Colon (tissue), 2 donors: Measurements from ENCODE around the gene SYTL1.
"Not testable (repeated sequence)": the region's sequence is repeated elsewhere in the genome, so short reads cannot be mapped to it uniquely, and the experiment has no call there.

ENCODE experiments used
- FAIRE-seq: peaks from 2 replicates; lab custom pipeline; 2012; peaks lifted over from hg19 to GRCh38; lab: Jason Lieb, UNC
- donor health status: control.
- donor health status: control.

SYTL1 gene

DNA sequence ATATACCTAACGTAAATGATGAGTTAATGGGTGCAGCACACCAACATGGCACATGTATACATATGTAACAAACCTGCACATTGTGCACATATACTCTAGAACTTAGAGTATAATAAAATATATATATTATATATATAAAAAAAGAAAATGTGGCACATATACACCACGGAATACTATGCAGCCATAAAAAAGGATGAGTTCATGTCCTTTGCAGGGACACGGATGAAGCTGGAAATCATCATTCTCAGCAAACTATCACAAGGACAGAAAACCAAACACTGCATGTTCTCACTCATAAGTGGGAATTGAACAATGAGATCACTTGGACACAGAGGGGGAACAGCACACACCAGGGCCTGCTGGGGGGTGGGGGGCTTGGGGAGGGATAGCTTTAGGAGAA is 43.0 kb downstream of the SYTL1 start:
- not testable (repeated sequence) for FAIRE-seq

DNA sequence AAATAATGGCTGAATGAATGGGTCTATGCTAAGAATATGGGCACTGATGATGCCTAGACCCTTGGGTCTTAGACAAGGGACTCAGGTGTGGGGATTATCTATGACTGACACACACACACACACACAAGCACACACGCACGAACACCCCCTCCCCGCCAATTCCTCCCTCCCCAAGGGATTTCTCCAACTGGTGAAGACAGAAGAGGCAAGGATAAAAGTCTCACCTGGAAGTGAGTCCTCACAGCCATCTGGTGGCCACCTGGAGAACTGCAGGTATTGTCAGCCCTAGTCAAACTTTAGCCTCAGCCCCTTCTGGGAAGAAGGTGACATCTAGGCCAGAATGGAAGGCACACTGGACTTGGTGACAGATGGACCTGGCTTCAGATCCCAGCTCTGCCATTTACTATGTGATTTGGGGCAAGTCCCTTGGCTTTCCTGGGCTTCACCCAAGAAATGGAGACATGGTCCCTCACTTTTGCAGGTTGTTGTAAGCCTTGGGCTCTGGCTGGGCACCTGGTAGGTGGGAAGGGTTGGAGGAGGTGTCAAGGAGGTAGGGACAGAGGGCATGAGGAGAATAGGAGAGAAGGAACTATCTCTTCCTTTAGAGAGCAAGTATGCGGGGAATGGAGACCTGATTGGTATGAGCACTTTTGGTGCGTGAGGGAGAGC is 46.6 kb downstream of the SYTL1 start:
- FAIRE-seq, result no peak

DNA sequence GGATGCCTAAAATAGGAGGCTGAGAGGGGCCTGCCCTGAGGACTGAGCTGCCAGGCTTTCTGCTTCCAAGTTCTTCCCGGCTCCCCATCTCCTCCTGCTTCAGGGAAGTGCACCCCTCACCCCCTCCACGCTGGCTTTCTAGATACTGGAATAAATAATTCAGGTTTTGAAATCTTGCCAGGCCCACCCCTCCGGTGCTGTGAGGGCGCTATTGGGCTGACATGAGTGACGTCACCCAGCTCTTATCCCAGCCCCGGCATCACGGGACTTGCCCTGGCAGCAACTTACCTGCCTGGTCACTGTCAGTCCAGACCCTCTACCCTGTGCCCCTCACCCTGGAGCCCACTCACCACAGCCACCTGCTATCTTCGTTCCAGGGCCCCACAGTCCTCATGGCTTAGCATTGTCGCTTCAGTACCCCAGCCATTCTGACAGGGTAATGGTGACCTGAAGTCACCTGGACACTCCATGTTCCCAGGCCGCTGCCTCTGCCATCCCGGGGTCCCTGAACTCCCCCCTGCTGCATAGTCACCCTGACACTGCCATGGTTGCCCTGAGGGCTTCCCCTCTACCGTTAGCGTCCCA is 49.8 kb downstream of the SYTL1 start:
- FAIRE-seq, result no peak

DNA sequence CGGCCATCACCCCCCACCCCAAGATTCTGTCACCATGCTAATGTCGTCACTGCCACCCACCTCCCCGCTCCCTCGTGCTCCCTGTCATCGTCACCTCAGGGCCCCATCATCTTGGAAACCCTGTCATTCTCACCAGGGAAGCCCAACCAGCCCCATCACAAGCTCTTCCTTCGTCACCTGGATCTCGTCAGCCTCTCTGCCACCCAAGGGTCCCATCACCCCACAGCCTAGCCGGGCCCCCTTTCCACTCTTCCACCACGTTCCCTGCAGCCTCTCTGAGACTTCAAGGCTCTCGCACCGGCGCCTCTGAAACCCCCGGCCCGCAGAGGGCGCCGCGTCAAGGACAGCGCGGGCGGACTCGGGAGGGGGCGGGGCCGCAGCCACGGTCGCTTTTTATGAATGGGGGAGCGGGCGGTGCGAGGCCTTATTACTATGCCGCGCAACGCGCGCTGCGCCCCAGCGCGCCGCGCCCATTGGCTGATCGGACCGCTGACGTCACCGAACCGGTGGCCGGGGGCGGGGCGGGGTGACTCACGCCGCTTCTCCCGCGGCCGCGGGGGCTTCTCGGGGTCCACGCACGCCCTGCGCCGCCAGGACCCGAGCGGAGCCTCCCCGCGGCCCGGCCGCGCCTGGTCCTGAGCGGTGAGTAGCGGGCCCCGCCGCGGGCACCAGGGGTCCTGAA is 50.4 kb downstream of the SYTL1 start, which contains the start of gene GPR3:
Gene GPR3, plus strand, starts transcription at position 527 of the 682 bp plus-strand sequence. CDS start 1,177 bp downstream, outside the sequence.
- no peak for FAIRE-seq

DNA sequence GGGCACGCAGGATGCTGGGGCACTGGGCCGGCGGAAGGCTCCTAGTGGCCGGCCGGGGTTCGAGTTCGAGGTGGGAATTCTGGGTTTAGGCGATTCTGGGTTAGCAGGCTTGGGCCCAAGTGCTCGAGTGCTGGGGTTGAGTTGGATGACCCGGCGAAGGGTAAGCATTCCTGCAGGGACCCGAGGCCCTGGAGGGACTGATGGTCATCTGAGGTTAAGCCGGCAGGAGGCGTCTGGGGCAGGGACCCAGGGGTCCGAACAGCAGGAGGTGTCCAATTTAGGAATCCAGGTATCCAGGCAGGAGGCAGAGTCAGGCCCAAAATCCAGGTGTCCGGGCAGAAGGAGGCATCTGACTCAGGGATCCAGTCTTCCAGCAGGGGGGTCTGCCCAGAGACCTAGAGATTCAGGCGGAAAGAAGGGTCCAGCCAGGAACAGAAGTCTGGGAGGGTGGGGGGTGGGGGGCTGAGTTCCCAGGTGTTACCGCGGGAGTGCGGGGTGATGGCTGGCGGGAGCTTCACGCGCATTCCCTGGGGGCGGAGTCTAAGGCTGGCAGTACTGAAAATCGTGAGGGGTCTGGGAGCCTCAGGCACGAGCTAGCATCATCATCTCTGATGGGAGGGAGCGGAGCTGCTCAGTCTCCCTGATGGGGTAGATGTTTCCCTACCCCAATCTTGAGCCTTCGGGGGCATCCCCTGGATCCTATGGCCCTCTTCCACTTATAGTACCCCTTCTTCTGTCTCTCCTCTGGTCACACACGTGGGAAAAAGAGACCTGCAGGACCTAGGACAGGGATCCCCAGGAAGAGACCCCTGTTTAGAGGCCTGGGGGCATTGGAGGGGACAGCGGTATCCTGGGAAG is 51.2 kb downstream of the SYTL1 start:
- FAIRE-seq, result no peak

DNA sequence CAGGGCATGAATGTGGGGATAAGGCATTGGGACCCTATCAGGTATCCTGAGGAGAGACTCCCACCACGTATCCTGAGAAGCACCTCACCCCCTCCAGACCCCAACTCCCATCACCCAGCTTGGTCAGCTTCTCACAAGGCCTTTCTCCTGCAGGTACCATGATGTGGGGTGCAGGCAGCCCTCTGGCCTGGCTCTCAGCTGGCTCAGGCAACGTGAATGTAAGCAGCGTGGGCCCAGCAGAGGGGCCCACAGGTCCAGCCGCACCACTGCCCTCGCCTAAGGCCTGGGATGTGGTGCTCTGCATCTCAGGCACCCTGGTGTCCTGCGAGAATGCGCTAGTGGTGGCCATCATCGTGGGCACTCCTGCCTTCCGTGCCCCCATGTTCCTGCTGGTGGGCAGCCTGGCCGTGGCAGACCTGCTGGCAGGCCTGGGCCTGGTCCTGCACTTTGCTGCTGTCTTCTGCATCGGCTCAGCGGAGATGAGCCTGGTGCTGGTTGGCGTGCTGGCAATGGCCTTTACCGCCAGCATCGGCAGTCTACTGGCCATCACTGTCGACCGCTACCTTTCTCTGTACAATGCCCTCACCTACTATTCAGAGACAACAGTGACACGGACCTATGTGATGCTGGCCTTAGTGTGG is 51.9 kb downstream of the SYTL1 start:
- FAIRE-seq, result no peak

DNA sequence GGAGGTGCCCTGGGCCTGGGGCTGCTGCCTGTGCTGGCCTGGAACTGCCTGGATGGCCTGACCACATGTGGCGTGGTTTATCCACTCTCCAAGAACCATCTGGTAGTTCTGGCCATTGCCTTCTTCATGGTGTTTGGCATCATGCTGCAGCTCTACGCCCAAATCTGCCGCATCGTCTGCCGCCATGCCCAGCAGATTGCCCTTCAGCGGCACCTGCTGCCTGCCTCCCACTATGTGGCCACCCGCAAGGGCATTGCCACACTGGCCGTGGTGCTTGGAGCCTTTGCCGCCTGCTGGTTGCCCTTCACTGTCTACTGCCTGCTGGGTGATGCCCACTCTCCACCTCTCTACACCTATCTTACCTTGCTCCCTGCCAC is 52.4 kb downstream of the SYTL1 start:
- no peak for FAIRE-seq

DNA sequence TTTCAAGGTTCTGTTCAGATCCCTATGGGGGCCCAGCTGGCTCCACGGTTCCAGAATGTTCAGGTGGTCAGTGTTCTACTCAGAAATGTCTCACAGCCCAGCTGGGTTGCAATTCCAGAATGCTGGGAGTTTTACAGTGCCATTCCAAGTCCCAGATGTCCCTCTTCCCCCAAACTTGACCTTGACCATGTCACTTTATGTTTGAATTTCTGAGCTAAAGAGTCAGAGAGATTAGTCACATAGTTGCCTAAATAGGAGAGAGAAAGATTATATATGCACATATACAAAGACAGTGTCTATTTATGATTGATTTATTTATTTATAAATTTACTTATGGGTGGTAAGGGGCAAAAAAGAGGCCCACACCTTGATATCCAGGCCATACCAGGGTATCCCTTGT is 53.1 kb downstream of the SYTL1 start:
- FAIRE-seq, result no peak

DNA sequence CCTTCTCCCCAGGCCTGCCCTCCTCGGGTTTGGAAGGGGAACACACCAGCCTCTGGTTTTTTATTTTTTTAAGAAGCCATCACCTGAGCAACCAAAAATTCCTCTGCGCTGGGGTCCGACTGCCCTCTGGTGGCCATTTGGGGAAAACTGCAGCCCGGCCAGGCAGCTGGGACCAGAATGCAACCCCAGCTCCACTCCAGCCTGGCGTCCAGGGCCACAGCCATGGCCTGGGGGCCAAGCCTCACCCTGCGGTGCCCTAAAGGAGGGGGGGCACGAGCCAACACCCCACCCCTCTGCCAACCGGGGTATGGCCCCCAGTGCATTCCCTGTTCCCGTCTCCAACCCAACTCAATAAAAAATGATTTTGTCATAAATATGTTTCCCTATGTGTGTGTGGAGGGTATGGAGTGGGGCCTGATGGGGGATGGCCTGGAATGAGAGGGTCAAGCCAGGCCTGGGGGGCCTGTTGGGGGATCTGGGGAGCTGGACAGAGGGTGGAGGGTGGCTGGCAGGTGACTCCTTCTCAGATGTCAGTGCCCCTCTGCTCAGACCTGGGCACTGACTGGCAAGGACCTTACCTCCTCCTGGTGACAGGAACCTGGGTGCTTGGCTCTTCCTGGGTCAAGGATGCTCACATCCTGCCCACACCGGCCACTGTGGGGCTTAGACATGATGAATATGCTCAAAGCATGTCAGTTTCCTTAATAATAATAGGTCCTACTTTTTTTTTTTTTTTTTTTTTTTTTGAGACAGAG is 53.8 kb downstream of the SYTL1 start:
- no peak for FAIRE-seq

DNA sequence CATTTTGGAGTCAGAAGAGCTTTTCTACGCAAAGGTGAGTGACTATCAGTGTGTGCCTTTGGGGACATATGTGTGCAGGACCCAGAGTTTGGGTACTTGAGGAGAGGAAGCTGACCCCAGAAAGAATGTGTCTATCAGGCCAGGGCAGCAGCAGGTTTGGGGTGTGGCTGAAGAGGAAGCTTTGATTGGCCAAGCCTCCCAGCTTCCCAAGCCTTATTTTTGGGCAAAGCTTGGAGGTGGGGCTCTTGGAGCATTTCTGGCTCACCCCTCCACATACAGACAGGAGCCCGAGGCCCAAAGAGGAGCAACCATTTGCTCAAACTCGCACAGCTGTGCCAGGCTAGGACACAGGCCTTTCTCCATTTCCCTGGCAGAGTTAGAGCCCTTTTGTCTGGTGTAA is 55.3 kb downstream of the SYTL1 start:
- FAIRE-seq, result no peak

DNA sequence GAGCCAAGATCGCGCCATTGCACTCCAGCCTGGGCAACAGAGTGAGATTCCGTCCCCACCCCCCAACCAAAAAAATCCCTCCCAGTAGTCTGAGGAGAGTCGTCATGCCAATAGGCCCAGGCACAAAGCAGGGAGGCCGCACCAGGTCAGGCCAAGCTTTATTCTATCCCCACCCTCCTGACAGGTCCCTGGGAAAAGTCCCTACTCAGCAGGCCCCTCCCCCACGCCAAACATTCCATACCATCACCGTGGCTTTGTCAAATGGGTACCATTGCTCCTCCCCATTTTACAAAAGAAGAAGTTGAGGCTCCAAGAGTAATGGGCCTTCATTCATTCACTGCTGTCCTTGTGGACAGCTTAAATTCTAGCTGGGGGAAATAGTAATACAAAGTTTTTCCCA is 55.9 kb downstream of the SYTL1 start:
- no peak for FAIRE-seq

DNA sequence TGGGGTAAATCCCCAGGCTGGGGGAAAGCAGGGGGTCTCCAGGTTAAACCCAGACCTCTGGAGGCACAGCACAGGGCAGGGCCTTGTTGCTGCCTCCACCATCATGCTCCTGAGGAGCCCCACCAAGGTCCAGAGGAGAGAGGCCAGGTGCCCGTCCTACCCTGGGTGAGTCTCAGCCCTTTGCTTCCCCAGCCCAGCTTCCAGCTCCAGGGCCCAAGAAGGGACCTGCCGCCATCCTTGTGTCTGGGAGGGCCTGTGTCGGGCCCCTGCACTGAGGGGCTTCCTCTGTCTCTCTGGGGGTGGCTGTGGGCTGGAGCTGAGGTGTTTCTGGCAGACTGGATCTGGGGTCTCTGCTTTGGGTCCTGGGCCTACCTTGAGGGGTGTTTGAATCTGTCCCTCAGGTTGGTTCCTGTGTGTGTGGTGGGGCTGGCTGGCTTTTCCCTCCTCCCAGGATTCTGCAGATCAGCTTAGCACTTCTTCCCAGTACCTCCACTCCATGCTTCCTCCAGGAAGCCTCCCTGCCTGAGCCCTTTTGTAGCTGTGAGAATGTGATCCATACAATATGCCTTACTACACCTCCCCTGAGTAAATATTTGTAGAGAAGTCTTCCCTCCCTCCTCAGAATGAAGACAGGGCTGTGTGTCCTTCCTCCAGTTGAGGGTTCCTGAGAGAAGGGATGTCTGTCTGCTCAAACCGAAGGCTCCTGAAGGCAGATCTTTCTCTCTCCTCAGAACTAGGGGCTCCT is 56.8 kb downstream of the SYTL1 start:
- no peak for FAIRE-seq

DNA sequence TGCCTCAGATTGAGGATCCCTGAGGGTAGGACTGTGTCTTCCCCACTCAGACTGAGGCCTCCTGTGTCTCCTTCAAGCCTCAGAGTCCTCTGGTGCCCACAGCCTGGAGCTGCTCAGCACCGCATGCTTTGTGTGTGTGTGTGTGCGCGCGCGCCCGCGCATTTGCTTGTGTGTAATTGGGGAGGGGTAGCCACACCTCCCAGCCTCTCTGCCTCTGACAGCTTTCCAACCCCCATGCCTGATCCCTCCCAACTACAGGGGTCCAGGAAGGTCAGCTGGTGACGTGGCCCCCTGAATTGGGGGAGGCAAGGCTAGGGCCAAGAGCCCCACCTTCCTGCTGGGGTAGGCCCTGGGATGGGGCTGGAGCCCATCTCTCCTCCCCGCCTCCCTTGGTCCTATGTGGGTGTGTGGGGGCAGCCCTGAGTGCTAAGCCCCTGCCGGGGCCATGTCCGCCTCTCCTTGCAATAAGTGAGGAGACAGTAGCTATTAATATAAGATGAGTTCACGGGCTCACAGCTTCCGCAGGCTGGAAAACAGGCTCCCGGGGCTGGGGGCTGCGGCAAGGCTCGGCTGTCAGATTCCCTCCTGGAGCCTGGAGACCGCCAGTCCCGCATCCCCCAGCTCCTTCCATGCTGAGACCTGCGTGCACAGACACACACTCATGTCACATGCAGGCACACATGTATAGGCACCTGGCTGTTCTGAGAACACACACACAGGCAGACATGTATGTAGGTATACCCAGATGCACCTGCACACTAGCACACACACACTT is 57.6 kb downstream of the SYTL1 start:
- no peak for FAIRE-seq

DNA sequence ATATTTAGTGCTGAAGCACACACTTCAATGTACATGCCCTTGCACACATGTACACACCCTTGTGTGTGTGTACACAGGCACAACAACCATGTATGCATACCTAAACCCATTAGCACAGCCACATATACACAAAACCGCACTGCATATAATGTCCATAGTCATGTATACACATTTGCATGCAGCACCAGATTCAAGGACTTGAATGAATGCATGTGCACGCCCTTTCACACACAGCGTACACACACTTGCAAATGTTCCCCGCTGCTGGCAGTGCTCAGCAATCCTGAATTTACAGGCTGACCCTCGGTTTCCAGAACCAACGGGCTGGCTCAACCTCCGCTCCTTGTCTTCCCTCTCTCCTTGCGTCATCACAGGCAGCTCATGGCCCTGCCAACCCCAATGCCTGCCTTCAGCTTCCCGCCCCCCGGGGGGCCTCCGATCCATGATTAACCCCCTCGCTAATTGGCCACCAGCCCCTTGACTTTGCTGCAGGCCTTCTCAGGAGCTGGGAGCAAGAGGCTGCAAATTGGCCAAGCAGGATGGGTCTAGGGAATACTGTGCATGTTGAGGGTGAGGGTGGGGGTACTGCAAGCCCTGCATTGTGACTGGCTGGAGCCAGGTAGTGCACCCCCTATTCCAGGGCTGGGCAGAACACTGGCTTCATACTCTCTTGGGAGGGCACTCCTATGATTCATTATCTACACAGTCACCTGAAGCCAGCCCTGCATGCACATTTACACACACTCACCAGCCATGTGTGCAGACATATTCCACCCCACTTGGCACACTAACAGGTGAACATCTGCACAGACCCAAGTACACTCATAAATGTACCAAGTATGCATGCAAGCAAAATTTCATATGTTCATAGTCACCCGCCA is 58.5 kb downstream of the SYTL1 start:
- FAIRE-seq, result no peak

DNA sequence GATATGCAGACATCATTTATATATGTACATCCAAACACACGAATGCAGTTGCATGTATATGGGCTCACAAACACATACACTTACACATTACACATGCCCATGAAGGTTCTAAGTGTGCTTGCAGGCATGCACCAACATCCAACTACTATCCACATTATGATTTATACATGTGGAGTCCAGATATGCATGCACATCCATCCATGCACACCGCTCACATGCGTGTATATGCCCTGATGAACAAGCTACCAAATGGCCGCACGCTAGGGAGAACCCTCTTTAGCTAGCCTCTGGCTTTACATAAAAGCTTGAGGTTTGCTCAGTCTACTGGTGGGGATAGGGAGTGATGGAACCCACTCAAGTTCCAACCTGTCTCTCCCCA is 59.1 kb downstream of the SYTL1 start:
- no peak for FAIRE-seq

DNA sequence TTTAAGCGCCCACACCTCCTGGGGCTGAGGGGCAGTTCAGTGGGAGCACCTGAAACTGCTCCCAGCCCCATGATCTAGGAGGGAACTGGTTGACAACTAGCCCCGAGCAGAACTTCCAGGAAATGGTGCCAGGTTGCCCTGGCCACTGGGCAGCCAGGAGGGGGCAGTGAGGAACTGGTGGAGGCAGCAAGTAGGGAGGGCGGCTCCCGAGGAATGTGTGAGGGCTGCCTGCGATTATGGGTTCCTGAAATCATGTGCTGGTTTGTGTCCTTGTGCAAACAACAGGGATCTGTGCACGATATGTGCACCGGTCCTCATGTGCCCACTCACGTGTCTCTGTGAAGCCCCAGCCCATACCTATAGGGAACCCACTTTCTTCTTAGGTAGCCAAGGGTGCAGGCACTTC is 60.5 kb downstream of the SYTL1 start:
- FAIRE-seq, result no peak

DNA sequence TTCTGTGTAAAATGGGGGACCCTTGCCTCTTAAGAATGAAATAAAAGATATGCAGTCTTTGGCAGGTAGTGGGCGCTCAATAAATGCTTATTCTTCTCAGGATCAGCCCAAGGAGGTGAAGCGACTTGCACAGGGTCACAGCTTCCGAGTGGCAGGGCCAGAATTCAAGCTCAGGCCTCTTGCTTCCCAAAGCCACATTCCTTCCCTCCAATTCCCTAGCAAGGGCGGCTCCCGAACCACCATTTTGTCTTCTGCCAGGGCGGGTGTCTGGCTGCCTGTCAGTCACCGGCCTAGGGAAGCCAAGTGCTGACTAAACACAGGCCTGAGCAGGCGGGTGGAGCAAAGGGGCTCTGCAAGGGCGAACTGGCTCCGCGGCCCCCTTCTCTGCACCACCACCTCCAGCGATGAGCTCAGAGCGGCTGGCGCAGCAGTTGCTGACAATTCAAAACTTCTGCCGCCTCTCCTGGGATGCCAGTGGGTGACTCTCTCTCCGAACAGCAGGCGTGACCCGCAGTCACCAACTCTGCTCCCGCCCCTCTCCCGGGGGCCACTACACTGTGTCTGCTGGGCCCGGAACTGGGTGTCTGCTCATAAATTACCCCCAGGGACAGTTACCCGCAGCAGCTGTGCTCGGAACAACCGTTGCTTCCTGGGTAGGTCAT is 61.4 kb downstream of the SYTL1 start:
- FAIRE-seq, result no peak
